PC-3 (cell line): ENCODE results near the gene CMTM6. TPM values are rescaled to one million over a fixed set of nuclear protein-coding genes. Genes with fewer than 3 reads are reported as not detected.
"Not testable (repeated sequence)": the region's sequence is repeated elsewhere in the genome, so short reads cannot be mapped to it uniquely, and the experiment has no call there.

Experiments used
- ATAC-seq: fragments of 200-7000 bp; cut with Tn5 transposase; 2 replicates; pipeline ENCODE4 v1.9.1; 2020; ENCODE audit warnings: mild to moderate bottlenecking, moderate library complexity
- BruUV-seq: library from RNA; stranded (reverse); fragments of 400-500 nt; replicated peaks from 2 replicates; lab custom pipeline; 2021; lab: Mats Ljungman, UMichigan
- CTCF ChIA-PET: fragments of 300-600 bp; sonication (Branson Sonifier 250); formaldehyde crosslinking; loops from one replicate; lab custom pipeline; 2022; ENCODE audit warnings: antibody characterized with exemption; lab: Charles Lee
- POLR2A ChIA-PET: fragments of 300-600 bp; sonication (Branson Sonifier 250); formaldehyde crosslinking; loops from one replicate; lab custom pipeline; 2022; ENCODE audit warnings: antibody characterized with exemption; ENCODE audit not compliant: unreplicated experiment; lab: Charles Lee
- DNase-seq: peaks from one replicate; pipeline ENCODE4 v3.0.0-alpha.2; 2015
- H2AFZ ChIP-seq: fragments of 300-600 bp; sonication (generic); 2 replicates; pipeline ENCODE4 v1.6.0; 2016; ENCODE audit warnings: antibody characterized with exemption, low read length
- H3F3A ChIP-seq: fragments of 300-600 bp; sonication (generic); one replicate; pipeline ENCODE4 v1.6.0; 2017; ENCODE audit warnings: antibody characterized with exemption, low read length, control low read depth, mild to moderate bottlenecking; ENCODE audit not compliant: unreplicated experiment
- H3K27ac ChIP-seq: fragments of 300-600 bp; sonication (generic); 2 replicates; pipeline ENCODE4 v1.5.1; 2016; ENCODE audit warnings: mild to moderate bottlenecking, low read length
- H3K27me3 ChIP-seq: fragments of 300-600 bp; sonication (generic); 2 replicates; pipeline ENCODE4 v1.6.1; 2016; ENCODE audit warnings: low read length, mixed read lengths
- H3K36me3 ChIP-seq: fragments of 300-600 bp; sonication (generic); 2 replicates; pipeline ENCODE4 v1.6.1; 2016; ENCODE audit warnings: low read depth, mixed run types, low read length, mixed read lengths
- H3K4me1 ChIP-seq: fragments of 300-600 bp; sonication (generic); 2 replicates; pipeline ENCODE4 v1.5.1; 2016; ENCODE audit warnings: low read length; ENCODE audit not compliant: insufficient read depth
- H3K4me2 ChIP-seq: fragments of 300-600 bp; sonication (generic); 2 replicates; pipeline ENCODE4 v1.6.0; 2016; ENCODE audit warnings: low read length
- H3K4me3 ChIP-seq: fragments of 300-600 bp; sonication (generic); 2 replicates; pipeline ENCODE4 v1.5.1; 2016; ENCODE audit warnings: mild to moderate bottlenecking, low read length, mixed read lengths
- H3K79me2 ChIP-seq: fragments of 300-600 bp; sonication (generic); 2 replicates; pipeline ENCODE4 v1.6.1; 2017; ENCODE audit warnings: low read length, mixed read lengths
- H3K9ac ChIP-seq: fragments of 300-600 bp; sonication (generic); 2 replicates; pipeline ENCODE4 v1.6.0; 2016; ENCODE audit warnings: mild to moderate bottlenecking, low read length
- H3K9me2 ChIP-seq: fragments of 300-600 bp; sonication (generic); replicated peaks from 2 replicates; pipeline ENCODE4 v1.6.1; 2016; ENCODE audit warnings: mixed run types, low read length, mixed read lengths
- H3K9me3 ChIP-seq: fragments of 300-600 bp; sonication (generic); 2 replicates; pipeline ENCODE4 v1.6.1; 2016; ENCODE audit warnings: low read length, mixed read lengths
- H4K20me1 ChIP-seq: fragments of 300-600 bp; sonication (generic); 2 replicates; pipeline ENCODE4 v1.6.1; 2016; ENCODE audit warnings: low read length, mixed read lengths
- EZH2 ChIP-seq: fragments of 300-600 bp; sonication (generic); IDR thresholded peaks from one replicate; pipeline ENCODE4 v1.6.1; 2017; ENCODE audit warnings: antibody characterized with exemption, mild to moderate bottlenecking, low read length; ENCODE audit not compliant: unreplicated experiment
- EZH2phosphoT487 ChIP-seq: fragments of 300-600 bp; sonication (generic); IDR thresholded peaks from 2 replicates; pipeline ENCODE4 v1.6.1; 2018; ENCODE audit warnings: mild to moderate bottlenecking, antibody characterized with exemption, low read length, borderline replicate concordance
- intact Hi-C: fragments of 100-400 bp; cut with micrococcal nuclease; formaldehyde crosslinking; loops from 2 replicates; pipeline ENCODE4 v1.9.0; 2023
- total RNA-seq: library from RNA; depleted of rRNA; stranded (reverse); fragments of >200 nt; gene quantifications from 2 replicates; pipeline ENCODE4 v1.2.3, GENCODE V29; 2014
- TF ChIP-seq, protein P1 (sequence below): fragments of 300-600 bp; sonication (generic); conservative IDR thresholded peaks from 2 replicates; pipeline ENCODE4 v1.5.1; 2017; ENCODE audit warnings: antibody characterized with exemption, low read depth, mild to moderate bottlenecking, low read length

The CMTM6 gene
- total RNA-seq, 1 experiment from 2014 or later = 67.4 TPM

DNA sequence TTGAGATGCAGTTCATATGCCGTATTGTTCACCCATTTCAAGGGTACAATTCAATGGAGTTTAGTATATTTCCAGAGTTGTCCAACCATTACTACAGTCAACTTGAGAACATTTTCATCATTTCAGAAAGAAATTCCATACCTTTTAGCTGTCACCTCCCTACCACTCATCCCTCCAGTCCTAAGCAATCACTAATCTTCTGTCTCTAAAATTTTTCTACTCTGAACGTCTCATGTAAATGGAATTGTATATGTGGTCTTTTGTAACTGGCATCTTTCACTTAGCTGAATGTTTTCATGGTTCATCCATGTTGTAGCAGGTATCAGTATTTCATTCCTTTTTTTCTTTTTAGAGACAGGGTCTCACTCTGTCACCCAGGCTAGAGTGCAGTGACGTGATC, 59.9 kb downstream of the CMTM6 start:
- no TSS peak for BruUV-seq
- H3K4me2 ChIP-seq = no peak overlapping the region
- no peaks in the 10 kb centered on the region for H3K9me3 ChIP-seq
- intact Hi-C loops = loop anchor here (1.0 kb wide), 2 partner anchors 20 to 27 kb away; no protein-coding TSS in a partner anchor
- DNase-seq (peak; percentile 22), ATAC-seq (no peak)
- no peaks in the 10 kb centered on the region for H3F3A ChIP-seq
- H3K79me2 ChIP-seq = peaks cover 66% of the 10 kb centered on the region
- no peaks in the 10 kb centered on the region for H3K9me2 ChIP-seq
- H3K27ac ChIP-seq = peak overlapping the region; percentile 58
- H2AFZ ChIP-seq = no peak overlapping the region
- ChIA-PET CTCF (no interaction called here), POLR2A (no interaction called here)
- TF ChIP-seq, protein P1, sequence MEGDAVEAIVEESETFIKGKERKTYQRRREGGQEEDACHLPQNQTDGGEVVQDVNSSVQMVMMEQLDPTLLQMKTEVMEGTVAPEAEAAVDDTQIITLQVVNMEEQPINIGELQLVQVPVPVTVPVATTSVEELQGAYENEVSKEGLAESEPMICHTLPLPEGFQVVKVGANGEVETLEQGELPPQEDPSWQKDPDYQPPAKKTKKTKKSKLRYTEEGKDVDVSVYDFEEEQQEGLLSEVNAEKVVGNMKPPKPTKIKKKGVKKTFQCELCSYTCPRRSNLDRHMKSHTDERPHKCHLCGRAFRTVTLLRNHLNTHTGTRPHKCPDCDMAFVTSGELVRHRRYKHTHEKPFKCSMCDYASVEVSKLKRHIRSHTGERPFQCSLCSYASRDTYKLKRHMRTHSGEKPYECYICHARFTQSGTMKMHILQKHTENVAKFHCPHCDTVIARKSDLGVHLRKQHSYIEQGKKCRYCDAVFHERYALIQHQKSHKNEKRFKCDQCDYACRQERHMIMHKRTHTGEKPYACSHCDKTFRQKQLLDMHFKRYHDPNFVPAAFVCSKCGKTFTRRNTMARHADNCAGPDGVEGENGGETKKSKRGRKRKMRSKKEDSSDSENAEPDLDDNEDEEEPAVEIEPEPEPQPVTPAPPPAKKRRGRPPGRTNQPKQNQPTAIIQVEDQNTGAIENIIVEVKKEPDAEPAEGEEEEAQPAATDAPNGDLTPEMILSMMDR = no peak
- TF ChIP-seq EZH2phosphoT487 = no peak
- TF ChIP-seq EZH2 = no peak
- H3K36me3 ChIP-seq = peaks cover 34% of the 10 kb centered on the region
- H4K20me1 ChIP-seq = no peaks in the 10 kb centered on the region
- no peak overlapping the region for H3K9ac ChIP-seq
- peaks cover 14% of the 10 kb centered on the region for H3K4me1 ChIP-seq
- no peak overlapping the region for H3K4me3 ChIP-seq
- no peaks in the 10 kb centered on the region for H3K27me3 ChIP-seq

DNA sequence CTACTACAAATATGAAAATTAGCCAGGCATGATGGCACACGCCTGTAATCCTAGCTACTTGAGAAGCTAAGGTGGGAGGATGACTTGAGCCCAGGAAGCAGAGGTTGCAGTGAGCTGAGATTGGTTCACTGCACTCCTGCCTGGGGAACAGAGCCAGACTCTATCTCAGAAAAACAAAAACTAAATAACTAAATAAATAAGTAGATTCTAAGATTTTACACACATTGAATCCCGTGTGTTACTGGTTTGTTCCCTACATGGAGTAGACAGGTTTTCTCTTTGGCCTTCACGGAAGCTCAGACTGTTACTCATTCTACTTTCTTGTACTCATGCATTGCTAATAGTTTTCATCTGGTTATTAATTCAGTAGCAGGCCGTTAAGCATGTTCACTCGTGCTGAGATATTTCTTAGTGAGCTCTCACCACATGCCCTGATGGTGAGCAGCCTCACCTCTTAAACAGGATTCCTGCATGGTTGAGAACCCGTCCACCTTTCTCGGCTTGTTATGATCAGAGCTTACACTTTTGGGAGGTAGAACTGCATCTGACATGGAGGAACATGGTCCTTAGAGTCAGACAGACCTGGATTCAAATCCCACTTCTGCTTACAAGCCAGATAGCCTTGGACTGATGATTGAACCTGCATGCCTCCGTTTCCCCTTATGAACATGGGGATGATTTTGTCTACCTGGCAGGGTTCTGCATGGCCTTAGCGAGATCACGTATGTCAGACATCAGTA, 61.9 kb downstream of the CMTM6 start:
- Histone ChIP-seq H2AFZ (no peak overlapping the region), H3F3A (no peaks in the 10 kb centered on the region), H4K20me1 (no peaks in the 10 kb centered on the region), H3K4me2 (no peak overlapping the region), H3K9me3 (no peaks in the 10 kb centered on the region), H3K9me2 (no peaks in the 10 kb centered on the region), H3K4me3 (no peak overlapping the region), H3K4me1 (peaks cover 14% of the 10 kb centered on the region), H3K36me3 (peaks cover 34% of the 10 kb centered on the region), H3K27me3 (no peaks in the 10 kb centered on the region), H3K27ac (no peak overlapping the region), H3K9ac (no peak overlapping the region), H3K79me2 (peaks cover 65% of the 10 kb centered on the region)
- no TSS peak for BruUV-seq
- CTCF ChIA-PET = no interaction called here
- TF ChIP-seq, protein P1 = no peak
- TF ChIP-seq EZH2 = no peak
- TF ChIP-seq EZH2phosphoT487 = no peak
- POLR2A ChIA-PET = no interaction called here
- ATAC-seq (no peak), DNase-seq (no peak)
- intact Hi-C loops = no loop called here

DNA sequence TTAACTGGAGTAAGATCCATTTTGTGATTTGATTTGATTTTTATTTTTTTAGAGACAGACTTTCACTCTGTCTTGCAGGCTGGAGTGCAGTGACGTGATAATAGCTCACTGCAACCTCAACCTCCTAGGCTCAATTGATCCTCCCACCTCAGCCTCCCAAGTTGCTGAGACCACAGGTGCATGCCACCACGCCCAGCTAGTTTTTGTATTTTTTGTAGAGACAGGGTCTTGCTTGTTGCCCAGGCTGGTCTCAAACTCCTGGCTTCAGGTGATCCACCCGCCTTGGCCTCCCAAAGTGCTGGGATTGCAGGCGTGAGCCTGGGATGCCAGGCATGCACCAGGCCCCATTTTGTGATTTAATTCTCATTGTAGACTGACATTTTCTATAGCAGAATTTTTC, 63.2 kb downstream of the CMTM6 start:
- H3K9me2 ChIP-seq, H3K4me3 ChIP-seq, ATAC-seq, H4K20me1 ChIP-seq, H3K9me3 ChIP-seq, H3F3A ChIP-seq, H3K27ac ChIP-seq, DNase-seq, POLR2A ChIA-PET, BruUV-seq, intact Hi-C loops, H3K4me2 ChIP-seq, H3K27me3 ChIP-seq, H2AFZ ChIP-seq, H3K9ac ChIP-seq, CTCF ChIA-PET: not testable (repeated sequence)
- H3K36me3 ChIP-seq = peaks cover 26% of the 10 kb centered on the region
- H3K79me2 ChIP-seq = peaks cover 57% of the 10 kb centered on the region
- peaks cover 14% of the 10 kb centered on the region for H3K4me1 ChIP-seq
